GM23248 (cell line): ENCODE results near the gene MRNIP.

Source experiments
- EZH2 ChIP-seq: fragments of 200-600 bp; sonication (generic); IDR thresholded peaks from 2 replicates; pipeline ENCODE4 v1.6.1; 2018; ENCODE audit warnings: antibody characterized with exemption, mild to moderate bottlenecking; ENCODE audit not compliant: insufficient read depth, poor library complexity, severe bottlenecking
- EZH2phosphoT487 ChIP-seq: fragments of 200-600 bp; sonication (generic); IDR thresholded peaks from 2 replicates; pipeline ENCODE4 v1.6.1; 2018; ENCODE audit warnings: antibody characterized with exemption, moderate library complexity, mild to moderate bottlenecking, low read depth; ENCODE audit not compliant: insufficient read depth

DNA sequence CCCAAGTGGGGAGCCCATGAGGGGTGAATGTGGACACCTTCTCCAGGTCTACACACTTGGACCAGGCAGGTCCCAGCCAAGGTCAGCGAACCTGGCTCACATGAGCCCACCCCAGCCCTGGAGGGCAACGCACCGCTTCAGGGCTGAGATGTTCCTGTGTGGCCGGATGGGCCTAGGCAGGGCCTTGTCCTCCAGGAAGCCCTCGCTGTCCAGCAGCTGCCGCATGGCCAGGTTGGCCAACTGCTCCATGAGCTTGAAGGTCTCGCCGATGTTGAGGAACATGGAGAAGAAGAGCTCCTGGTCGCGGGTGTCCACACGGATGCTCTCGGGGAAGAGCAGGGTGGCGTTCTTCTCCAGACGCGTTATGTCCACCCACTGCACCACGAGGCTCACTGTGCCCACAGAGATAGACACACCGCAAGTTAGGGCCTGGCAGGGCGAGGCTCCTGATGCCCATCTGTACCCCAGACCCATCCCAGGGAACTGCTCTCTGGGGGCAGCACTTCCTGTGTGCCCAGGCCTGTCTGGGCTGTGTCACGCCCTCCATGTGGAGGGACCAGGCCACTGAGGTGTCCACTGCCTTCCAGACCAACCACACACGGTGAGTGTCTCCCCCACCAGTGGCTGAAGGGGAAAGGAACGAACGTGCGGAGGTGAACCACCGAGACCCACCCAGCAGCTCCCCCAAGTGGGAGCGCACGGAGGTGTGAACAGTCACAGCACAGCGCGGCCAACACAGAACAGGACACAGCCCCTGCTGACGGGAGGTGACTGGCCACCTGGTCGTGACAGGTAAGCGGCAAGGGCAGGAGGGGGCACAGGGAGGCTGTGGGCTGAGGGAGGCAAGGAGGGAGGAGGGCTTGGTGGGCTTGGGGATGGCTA, 34.7 kb upstream of the MRNIP start:
- TF ChIP-seq EZH2 = no peak
- TF ChIP-seq EZH2phosphoT487 = no peak
